ENCODE results near the gene IFITM10. TPM values are rescaled to one million over a fixed set of nuclear protein-coding genes. Genes with fewer than 3 reads are reported as not detected.

Gene IFITM10
- polyA plus RNA-seq, 1 donor = 0.81 TPM

- DNase-seq (ENCODE audit: low read depth) = no peak
These were observed 13.6 kb upstream of the IFITM10 start, which contains the start of gene CTSD for GRCh38 chr11:1763796-1764661. Gene CTSD, minus strand, starts transcription at chr11:1763927. Its CDS starts 68 bp downstream, at chr11:1763859.

GRCh38 chr11:1763336-1763795 lies 13.0 kb upstream of the IFITM10 start:
- DNase-seq (ENCODE audit: low read depth) = no peak

- no peak for DNase-seq (ENCODE audit: low read depth)
These were observed 12.3 kb upstream of the IFITM10 start for GRCh38 chr11:1762537-1763302.

- no peak for DNase-seq (ENCODE audit: low read depth)
These were observed 11.6 kb upstream of the IFITM10 start for GRCh38 chr11:1761857-1762536.

- DNase-seq (ENCODE audit: low read depth) = no peak
These were observed 10.9 kb upstream of the IFITM10 start for GRCh38 chr11:1761110-1761856.

GRCh38 chr11:1760351-1761109 lies 10.1 kb upstream of the IFITM10 start:
- DNase-seq (ENCODE audit: low read depth) = peak; percentile 31

- DNase-seq (ENCODE audit: low read depth) = no peak
These were observed 9.4 kb upstream of the IFITM10 start for GRCh38 chr11:1759851-1760220.

GRCh38 chr11:1759151-1759850 lies 8.9 kb upstream of the IFITM10 start:
- no peak for DNase-seq (ENCODE audit: low read depth)

GRCh38 chr11:1758611-1759150 lies 8.3 kb upstream of the IFITM10 start:
- DNase-seq (ENCODE audit: low read depth) = no peak

- no peak for DNase-seq (ENCODE audit: low read depth)
These were observed 7.6 kb upstream of the IFITM10 start for GRCh38 chr11:1757861-1758610.

GRCh38 chr11:1756791-1757771 lies 6.7 kb upstream of the IFITM10 start:
- DNase-seq (ENCODE audit: low read depth) = no peak

- no peak for DNase-seq (ENCODE audit: low read depth)
These were observed 5.5 kb upstream of the IFITM10 start for GRCh38 chr11:1755692-1756561.

GRCh38 chr11:1755344-1755691 lies 4.9 kb upstream of the IFITM10 start:
- DNase-seq (ENCODE audit: low read depth) = no peak

GRCh38 chr11:1754376-1755150 lies 4.2 kb upstream of the IFITM10 start:
- no peak for DNase-seq (ENCODE audit: low read depth)

- DNase-seq (ENCODE audit: low read depth) = no peak
These were observed 3.5 kb upstream of the IFITM10 start for GRCh38 chr11:1753929-1754305.
